ENCODE results near the gene LYST.

- TF ChIP-seq GATA3 (IDR thresholded peaks at IDR 0.05; ENCODE audit: low read depth, low read length) (no peak), GATA2 (IDR thresholded peaks at IDR 0.05; ENCODE audit: low read depth, low read length) (no peak)
Measured at GRCh38 chr1:235646463-235646862, 220.2 kb downstream of the LYST start.
